SK-N-SH treated with all-trans-retinoic acid at 6 μM for 48 hours (cell line): Measurements from ENCODE around the gene CCDC178.

Source experiments
- ARNTL ChIP-seq: fragments of 450-650 bp; formaldehyde crosslinking; IDR thresholded peaks from 2 replicates; pipeline ENCODE4 v1.5.0; 2020; ENCODE audit warnings: low read depth, mild to moderate bottlenecking, moderate library complexity, borderline replicate concordance
- BACH2 ChIP-seq: fragments of 250-450 bp; sonication (Bioruptor Pico); IDR thresholded peaks from 2 replicates; pipeline ENCODE4 v1.9.0; 2021; ENCODE audit warnings: mild to moderate bottlenecking, borderline replicate concordance
- CSDC2 ChIP-seq: fragments of 250-450 bp; sonication (Bioruptor Pico); IDR thresholded peaks from 2 replicates; pipeline ENCODE4 v1.5.0; 2020; ENCODE audit warnings: mild to moderate bottlenecking, moderate library complexity
- GLIS3 ChIP-seq: fragments of 250-450 bp; sonication (Bioruptor Pico); IDR thresholded peaks from 2 replicates; pipeline ENCODE4 v1.5.0; 2020; ENCODE audit warnings: mild to moderate bottlenecking, moderate library complexity
- OSR1 ChIP-seq: fragments of 250-450 bp; sonication (Bioruptor Pico); IDR thresholded peaks from 2 replicates; pipeline ENCODE4 v1.8.0; 2022; ENCODE audit warnings: moderate library complexity, mild to moderate bottlenecking, inconsistent platforms
- RARB ChIP-seq: fragments of 250-450 bp; sonication (Bioruptor Pico); IDR thresholded peaks from 2 replicates; pipeline ENCODE4 v1.8.0; 2021; ENCODE audit warnings: mild to moderate bottlenecking, moderate library complexity
- SNAI2 ChIP-seq: fragments of 250-450 bp; sonication (Bioruptor Pico); IDR thresholded peaks from 2 replicates; pipeline ENCODE4 v1.5.0; 2020; ENCODE audit warnings: mild to moderate bottlenecking, moderate library complexity
- TSHZ2 ChIP-seq: fragments of 250-450 bp; sonication (Bioruptor Pico); IDR thresholded peaks from 2 replicates; pipeline ENCODE4 v1.5.0; 2020; ENCODE audit warnings: mild to moderate bottlenecking, moderate library complexity
- ZFP3 ChIP-seq: fragments of 250-450 bp; sonication (Bioruptor Pico); IDR thresholded peaks from 2 replicates; pipeline ENCODE4 v1.5.0; 2020; ENCODE audit warnings: mild to moderate bottlenecking, moderate library complexity
- ZFP30 ChIP-seq: fragments of 450-650 bp; formaldehyde crosslinking; IDR thresholded peaks from 2 replicates; pipeline ENCODE4 v1.5.0; 2022; ENCODE audit warnings: mild to moderate bottlenecking, moderate library complexity
- ZNF8 ChIP-seq: fragments of 450-650 bp; formaldehyde crosslinking; IDR thresholded peaks from 2 replicates; pipeline ENCODE4 v1.5.0; 2020; ENCODE audit warnings: mild to moderate bottlenecking, moderate library complexity
- TF ChIP-seq, protein P1 (sequence below): fragments of 250-450 bp; sonication (Bioruptor Pico); IDR thresholded peaks from 2 replicates; pipeline ENCODE4 v1.5.1; 2020; ENCODE audit warnings: low read depth, mild to moderate bottlenecking, moderate library complexity
- TF ChIP-seq, protein P2 (sequence below): fragments of 250-450 bp; sonication (Bioruptor Pico); IDR thresholded peaks from 2 replicates; pipeline ENCODE4 v1.5.1; 2021; ENCODE audit warnings: mild to moderate bottlenecking, moderate library complexity
- TF ChIP-seq, protein P3 (sequence below): fragments of 250-450 bp; sonication (Bioruptor Pico); IDR thresholded peaks from 2 replicates; pipeline ENCODE4 v1.8.0; 2020; ENCODE audit warnings: mild to moderate bottlenecking, moderate library complexity, borderline replicate concordance

DNA sequence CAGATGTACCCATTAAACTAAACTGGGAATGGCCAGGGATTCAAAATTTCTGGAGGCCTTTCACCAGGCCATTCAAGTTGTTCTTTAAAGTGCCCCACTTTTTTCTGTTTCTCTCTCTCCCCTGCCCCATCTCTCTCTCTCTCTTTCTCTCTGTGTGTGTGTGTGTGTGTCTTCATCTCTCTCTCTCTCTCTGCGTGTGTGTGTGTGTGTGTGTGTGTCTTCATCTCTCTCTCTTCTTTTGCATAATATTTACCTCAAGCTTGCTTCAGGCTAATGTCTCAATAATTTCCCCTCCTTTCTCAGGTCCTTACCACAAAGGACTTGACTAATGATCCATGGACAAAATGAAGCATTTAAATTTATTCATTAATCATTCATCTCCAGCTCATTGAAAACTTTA is 503.5 kb downstream of the CCDC178 start:
- TF ChIP-seq RARB (CRISPR knock-in tag), result no peak
- TF ChIP-seq ZFP30 (CRISPR knock-in tag), result no peak
- TF ChIP-seq, protein P1, sequence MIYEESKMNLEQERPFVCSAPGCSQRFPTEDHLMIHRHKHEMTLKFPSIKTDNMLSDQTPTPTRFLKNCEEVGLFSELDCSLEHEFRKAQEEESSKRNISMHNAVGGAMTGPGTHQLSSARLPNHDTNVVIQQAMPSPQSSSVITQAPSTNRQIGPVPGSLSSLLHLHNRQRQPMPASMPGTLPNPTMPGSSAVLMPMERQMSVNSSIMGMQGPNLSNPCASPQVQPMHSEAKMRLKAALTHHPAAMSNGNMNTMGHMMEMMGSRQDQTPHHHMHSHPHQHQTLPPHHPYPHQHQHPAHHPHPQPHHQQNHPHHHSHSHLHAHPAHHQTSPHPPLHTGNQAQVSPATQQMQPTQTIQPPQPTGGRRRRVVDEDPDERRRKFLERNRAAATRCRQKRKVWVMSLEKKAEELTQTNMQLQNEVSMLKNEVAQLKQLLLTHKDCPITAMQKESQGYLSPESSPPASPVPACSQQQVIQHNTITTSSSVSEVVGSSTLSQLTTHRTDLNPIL (CRISPR knock-in tag), result no peak
- no peak for TF ChIP-seq ZFP3 (CRISPR knock-in tag)
- no peak for TF ChIP-seq OSR1 (CRISPR knock-in tag)
- TF ChIP-seq, protein P2, sequence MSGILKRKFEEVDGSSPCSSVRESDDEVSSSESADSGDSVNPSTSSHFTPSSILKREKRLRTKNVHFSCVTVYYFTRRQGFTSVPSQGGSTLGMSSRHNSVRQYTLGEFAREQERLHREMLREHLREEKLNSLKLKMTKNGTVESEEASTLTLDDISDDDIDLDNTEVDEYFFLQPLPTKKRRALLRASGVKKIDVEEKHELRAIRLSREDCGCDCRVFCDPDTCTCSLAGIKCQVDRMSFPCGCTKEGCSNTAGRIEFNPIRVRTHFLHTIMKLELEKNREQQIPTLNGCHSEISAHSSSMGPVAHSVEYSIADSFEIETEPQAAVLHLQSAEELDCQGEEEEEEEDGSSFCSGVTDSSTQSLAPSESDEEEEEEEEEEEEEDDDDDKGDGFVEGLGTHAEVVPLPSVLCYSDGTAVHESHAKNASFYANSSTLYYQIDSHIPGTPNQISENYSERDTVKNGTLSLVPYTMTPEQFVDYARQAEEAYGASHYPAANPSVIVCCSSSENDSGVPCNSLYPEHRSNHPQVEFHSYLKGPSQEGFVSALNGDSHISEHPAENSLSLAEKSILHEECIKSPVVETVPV (CRISPR knock-in tag), result no peak
- TF ChIP-seq CSDC2 (CRISPR knock-in tag), result no peak
- no peak for TF ChIP-seq SNAI2 (CRISPR knock-in tag)
- no peak for TF ChIP-seq TSHZ2 (CRISPR knock-in tag)
- TF ChIP-seq ARNTL (CRISPR knock-in tag), result no peak
- TF ChIP-seq, protein P3, sequence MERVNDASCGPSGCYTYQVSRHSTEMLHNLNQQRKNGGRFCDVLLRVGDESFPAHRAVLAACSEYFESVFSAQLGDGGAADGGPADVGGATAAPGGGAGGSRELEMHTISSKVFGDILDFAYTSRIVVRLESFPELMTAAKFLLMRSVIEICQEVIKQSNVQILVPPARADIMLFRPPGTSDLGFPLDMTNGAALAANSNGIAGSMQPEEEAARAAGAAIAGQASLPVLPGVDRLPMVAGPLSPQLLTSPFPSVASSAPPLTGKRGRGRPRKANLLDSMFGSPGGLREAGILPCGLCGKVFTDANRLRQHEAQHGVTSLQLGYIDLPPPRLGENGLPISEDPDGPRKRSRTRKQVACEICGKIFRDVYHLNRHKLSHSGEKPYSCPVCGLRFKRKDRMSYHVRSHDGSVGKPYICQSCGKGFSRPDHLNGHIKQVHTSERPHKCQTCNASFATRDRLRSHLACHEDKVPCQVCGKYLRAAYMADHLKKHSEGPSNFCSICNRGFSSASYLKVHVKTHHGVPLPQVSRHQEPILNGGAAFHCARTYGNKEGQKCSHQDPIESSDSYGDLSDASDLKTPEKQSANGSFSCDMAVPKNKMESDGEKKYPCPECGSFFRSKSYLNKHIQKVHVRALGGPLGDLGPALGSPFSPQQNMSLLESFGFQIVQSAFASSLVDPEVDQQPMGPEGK (CRISPR knock-in tag), result no peak
- TF ChIP-seq GLIS3 (CRISPR knock-in tag), result no peak
- TF ChIP-seq ZNF8 (CRISPR knock-in tag), result no peak
- no peak for TF ChIP-seq BACH2 (CRISPR knock-in tag)
